GM21723 (cell line): Measurements from ENCODE around the gene MAD1L1.

Source experiments
- ATAC-seq: cut with Tn5 transposase; IDR thresholded peaks from one replicate; pipeline ENCODE4 v1.9.1; 2021; ENCODE audit warnings: mild to moderate bottlenecking, moderate library complexity; ENCODE audit not compliant: unreplicated experiment

The MAD1L1 gene

DNA sequence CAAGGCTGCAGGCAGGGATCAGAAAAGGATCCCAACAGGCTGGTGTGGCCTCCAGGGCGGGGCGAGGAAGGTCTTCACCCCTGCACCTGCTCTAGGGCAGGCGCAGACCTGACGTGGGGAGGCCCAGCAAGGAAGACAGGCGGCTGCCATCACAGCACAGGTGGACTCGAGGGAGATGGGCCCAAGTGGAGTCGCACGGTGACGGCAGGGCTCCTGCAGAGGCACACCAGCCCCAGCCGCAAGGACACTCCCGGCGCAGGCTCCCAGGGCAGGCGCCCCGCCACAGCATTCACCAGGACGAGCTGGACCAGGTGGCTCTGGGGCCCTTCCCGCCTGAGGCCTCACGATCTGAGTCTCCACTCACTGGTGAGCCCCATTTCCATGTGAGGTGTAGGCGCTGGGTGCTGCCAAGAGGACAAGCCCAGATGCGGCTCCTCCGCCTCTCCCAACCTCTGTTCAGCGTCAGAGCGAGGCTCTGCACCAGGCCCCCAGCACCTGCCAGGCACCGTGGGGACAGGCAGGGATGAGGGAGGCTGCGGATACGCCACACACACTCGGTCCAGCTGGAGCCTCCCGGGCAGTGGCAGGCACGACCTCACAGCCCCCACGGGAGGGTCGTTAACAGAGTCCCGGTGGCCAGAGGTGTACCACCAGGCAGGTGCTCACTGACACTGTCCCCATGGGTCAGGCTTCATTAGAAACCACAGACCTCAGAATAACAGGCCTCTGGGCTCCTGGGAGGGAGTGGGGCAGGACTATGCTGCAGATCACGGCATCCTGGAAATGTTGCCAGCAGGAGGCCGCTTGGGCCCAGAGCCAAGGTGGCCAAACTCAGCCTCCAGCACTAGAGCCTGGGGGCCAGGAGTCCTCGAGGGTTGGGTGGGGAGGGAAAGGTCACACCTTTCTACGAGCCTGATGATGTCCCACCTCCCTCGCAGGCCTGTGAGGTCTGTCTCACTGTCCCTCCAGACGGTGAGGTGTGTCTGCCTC, 111.6 kb downstream of the MAD1L1 start:
- ATAC-seq: no peak

DNA sequence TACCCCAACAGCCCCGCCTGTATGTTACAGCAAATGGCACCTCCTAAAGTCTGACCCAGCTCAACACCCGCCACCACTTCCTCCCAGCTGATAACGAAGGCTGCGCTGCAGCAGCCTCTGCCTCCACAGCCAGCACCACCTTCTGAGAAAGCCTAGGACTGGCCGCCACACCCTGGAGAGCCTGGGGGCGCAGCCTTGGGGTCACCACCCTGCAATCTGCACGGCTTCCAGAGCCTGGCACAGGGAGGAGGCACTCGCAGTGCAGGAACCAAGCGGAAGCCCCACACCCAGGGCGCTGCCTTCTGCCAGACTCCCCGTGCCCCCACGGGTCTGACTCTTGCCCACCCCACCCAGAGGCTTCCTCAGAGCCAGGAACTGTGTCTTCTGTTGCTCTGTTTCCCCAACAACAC, 112.5 kb downstream of the MAD1L1 start:
- ATAC-seq: no peak

DNA sequence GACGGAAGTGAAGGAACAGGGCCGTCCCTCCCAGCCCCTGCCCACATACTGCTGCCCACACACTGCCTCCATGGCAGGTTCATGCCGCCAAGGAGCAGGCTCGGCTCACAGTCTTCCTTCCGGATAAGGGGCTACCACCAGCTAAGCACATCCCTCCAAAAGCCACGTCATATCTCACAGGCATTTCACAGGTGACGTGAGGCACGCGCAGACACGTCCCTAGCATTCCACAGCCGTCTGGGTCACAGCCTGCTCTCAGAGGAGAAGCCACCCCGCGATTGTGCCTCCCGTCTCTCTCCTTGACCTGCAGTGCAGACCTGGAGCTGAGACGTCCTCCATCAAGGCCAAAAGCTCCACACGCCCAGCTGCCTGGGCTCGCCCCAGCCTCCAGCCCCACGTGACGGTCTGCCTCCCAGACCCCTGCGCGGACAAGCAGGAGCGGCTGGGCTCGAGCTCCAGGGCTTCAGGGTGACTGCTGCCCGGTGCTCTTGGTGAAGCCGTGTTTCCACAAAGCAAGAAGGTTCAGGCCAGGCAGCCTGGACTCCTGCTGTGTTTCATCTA, 114.0 kb downstream of the MAD1L1 start:
- no peak for ATAC-seq

DNA sequence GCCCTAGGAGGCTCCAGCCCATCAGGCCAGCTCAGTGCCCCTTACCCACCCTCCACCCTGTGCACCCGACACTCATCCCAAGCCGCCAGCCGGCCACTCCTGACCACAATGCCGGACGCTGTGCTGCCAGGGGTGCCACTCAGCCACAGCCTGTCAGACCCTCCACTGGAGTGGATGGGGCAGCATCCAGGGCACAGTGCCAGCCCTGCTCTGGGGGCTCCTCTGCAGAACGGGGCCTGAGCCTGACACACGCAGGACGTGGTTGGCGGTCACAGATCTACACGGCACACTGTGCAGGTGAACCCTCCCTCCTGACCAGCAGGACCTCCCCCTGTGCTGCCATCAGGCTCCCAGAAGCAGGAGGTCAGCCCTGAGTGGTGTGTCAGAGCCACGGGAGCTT, 114.7 kb downstream of the MAD1L1 start:
- ATAC-seq: no peak

DNA sequence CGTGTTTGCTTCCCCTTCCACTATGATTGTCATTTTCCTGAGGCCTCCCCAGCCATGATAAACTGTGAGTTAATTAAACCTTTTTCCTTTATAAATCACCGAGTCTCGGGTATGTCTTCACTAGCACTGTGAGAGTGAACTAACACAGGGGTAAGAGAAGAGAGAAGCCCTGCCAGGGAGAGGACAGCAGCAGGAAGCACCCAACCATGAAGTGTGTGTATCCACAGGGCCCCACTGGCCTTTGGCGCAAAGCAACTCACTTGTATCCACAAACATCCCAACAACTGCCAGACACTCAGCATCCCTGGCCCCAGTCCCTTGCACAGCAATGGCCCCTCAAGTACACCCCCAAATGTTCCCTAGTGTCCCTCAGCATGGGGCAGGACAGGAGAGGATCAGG, 115.1 kb downstream of the MAD1L1 start:
- ATAC-seq: no peak

DNA sequence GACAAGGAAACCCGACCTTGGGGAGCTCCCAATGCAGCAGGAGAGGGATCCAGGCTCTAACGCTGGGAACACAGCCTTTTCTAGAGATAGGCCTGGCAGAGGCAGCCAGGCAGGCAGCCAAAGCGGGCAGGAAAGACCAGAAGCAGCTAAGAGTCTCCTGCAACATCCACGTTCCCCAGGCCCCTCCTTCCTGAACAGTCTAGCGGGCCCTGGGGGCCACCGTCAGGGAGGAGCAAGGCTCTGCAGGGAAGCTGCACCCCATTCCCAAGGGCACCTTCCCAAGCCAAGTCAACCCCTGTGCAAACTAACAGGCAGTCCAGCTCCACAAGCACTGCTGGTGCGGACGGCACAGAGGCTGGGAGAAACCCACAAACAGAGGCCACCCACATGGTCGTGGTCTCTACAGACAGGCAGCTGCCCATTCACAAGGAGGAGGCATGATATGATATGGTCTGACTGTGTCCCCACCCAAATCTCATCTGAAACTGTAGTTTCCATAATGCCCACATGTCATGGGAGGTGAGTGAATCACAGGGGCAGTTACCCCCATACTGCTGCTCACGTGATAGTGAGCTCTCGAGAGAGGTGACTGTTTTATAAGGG, 115.7 kb downstream of the MAD1L1 start:
- ATAC-seq: no peak

DNA sequence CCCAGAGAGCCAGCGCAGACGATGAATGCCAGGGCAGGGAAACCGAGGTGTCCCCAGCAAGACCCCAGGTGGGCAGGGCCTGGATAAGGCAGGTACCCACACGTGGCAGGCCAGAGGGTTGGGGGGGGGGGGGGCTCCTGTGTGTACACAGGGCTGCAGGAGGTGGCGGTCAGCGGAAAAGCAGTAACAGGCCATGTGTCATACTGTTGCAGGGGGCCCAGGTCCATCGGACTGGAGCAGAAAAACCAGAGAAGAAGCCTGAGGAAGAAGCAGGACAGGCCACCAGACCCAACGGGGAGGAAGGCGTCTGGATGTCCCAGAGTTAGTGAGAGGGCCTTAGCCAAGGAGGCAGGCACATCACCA, 116.3 kb downstream of the MAD1L1 start:
- no peak for ATAC-seq

DNA sequence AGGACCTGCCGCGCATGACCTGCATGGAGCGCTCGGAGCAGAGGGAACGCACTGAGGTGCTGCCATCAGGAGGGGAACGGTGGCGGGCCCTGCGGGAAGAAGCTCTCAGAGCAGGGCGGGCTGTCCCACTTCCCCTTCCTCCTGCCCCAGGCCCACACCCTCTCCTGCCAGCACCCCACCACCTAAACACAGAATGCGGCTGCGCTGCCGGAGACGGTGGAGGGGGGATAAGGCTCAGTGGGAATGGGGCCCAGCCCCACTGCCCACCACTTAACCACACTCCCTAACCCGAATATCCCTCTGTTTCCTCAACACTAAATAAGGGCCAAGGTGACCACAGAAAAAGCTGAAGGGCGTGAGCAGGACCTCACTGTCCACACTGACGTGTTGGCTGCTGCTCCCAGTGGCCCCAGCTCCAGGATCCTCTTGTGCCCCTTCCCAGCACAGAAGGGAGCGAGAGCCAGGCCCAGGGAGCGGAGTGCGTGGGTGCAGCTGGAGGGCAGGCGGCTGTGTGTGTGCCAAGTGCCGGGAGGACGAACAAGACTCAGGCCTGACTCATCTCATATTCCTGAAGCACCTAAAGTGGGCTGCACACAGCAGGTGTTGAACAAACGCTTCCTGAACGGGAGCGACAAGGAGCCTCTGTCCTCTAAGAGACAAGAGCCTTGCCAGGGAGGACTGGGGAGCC, 116.8 kb downstream of the MAD1L1 start:
- ATAC-seq: no peak

DNA sequence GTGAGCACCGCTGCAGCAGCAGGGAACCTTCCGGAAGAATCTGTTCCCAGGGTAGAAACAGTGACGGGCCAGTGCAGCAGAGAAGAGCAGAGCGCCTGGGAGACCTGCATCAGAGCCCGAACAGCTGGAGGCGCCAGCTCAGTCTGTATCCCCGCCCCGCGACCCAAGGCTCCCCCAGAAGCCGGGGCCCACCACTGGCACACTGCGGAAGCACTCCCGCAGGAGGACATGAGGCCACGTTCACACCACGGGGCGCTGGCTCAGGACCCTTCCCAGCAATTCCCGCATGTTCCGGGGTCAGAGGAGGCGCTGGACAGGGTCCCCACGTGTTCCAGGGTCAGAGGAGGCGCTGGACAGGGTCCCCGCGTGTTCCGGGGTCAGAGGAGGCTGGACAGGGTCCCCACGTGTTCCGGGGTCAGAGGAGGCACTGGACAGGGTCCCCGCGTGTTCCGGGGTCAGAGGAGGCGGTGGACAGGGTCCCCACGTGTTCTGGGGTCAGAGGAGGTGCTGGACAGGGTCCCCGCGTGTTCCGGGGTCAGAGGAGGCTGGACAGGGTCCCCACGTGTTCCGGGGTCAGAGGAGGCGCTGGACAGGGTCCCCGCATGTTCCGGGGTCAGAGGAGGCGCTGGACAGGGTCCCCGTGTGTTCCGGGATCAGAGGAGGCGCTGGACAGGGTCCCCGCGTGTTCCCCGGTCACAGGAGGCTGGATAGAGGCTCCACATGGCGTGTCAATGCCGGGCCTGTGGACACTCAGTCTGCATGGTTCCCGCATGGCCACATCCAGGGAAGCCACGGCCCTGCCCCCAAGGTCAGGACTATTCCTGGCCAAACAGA, 117.6 kb downstream of the MAD1L1 start:
- no peak for ATAC-seq

DNA sequence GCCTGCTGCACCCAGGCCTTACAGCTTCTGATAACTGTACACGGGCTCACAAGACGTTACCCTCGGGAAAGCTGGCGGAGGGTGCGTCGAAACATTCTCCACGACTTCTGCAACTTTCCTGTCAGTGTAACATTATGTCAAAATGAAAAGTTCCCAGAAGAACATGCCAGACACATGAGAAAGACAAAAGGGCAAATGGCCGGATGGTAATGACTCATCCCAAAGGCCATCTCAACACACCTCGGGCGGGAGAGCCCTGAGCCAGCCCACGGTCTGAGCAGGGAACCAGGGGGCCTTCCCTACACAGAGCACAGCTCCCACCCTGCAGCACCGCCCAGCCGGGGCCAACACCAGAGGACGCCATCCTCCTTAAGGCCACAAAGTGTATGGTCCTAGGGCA, 118.7 kb downstream of the MAD1L1 start:
- ATAC-seq: no peak

DNA sequence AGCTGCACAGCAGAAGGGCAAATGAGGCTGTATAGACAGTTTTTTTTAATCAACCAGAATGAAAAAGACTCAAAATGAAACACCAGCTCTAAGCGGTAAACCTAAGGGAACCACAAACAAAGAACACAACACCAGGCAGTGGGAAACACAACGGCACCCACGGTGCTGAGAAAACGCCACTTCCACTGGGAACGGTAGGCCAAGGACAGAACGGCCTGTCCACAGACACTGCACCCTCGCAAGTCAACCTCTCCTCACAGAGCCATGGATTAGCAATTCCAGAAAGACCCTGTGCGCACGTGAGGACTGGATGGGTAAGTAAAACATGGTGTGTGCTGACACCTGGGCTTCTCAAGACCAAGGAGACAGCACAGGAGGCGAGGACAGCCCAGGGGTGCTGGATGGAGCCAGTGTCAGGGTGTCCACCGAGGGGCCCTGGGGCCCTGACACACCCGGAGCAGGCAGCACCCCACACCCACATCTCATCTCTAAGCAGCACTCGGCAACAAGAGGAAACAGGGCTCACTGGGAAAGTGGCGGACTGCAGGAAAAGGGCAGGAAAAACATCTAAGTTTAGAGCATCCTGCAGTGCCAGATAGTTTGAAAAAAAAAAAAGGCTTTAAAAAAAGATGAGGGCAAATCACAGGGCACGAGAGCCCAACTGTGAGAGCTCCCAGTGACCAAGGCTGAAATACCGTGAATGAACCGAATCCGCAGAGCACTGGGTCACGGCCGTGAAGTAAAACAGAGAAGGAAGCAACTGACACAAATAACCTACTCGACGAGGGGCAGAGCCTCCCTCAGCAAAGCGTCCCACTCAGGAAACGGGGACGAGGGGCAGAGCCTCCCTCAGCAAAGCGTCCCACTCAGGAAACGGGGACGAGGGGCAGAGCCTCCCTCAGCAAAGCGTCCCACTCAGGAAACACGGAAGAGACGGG, 120.2 kb downstream of the MAD1L1 start:
- ATAC-seq: no peak

DNA sequence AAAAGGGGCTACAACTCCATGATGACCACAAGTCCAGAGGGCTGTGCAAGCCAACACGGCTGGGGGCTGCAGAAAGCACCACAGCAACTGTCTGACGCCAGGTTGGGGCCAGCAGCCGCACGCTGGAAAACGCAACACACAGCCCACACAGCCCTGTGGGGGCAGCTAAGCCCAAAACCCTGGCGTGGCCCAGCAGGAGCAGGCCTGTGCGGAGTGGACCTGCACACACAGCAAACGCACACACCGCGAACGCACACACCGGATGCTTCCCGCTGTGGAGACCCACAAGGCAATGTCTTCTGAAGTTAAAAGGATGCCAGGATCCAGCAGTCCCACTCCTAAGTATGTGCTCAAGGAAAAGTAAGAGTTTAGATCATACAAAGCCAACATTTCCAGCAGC, 121.2 kb downstream of the MAD1L1 start:
- ATAC-seq: no peak

DNA sequence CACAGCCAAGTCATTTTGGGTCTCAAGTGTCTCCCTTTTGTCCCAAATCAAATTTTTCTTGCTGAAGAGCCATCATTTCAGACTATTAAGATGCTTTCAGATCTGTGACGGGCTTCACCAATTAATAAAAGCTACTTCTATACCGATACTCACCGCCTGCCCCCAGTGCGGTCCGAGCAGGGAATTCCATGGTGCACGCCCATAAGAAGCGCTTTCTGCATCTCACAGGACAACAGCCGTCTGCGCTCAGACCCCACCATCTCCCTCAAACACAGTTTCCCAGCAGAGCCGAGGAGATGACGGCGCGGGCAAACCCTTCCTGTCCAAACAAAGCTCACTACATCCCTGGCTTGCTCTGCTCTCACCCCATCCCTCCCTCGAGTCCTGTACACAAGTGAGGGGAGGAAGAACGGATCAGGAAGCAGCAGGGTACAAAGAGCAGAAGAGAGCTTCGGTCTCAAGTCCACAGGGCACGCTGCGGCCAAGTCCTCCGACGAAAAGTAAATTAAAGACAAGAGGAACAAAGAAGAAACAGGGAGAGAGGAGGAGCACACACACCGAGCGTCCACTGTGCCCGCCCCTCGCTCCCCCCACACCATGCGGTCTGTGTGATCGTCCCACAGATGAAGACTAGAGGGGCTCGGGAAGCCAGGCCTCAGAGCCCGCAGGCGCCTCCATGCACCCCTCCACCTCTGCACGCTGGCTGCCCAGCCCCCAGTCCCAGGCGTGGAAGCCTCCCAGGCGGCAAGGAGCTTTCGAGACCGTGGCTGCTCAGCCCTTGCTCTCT, 121.9 kb downstream of the MAD1L1 start:
- no peak for ATAC-seq

DNA sequence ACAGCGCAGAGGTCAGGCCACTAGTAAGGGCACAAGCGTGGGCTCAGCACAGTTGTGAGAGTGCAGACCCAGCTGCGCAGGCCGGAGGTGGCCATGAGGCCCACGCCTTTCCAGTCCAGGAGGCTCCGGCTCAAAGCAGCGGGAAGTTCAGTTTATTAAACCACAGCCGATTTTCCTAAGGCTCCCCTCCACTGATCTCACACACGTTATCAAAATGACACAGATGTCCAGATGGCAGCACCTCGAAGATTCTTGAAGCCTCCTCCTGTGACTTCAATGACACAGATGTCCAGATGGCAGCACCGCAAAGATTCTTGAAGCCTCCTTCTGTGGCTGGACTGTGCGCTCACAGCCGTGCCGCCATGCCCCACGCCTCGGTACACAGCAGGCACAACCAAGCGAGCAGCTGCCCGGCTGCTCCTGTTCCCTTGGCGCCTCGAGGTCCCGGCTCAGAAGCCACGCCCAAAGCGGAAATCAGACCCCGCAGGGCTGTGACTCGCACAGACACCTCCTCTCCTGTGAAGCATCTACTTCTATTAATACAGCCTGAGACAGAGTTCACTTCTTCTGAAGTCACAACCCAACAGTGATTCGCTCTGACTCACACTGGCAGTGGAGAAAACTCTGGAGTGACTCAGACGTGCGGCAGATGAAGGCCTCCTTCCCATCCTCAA, 122.7 kb downstream of the MAD1L1 start:
- no peak for ATAC-seq

DNA sequence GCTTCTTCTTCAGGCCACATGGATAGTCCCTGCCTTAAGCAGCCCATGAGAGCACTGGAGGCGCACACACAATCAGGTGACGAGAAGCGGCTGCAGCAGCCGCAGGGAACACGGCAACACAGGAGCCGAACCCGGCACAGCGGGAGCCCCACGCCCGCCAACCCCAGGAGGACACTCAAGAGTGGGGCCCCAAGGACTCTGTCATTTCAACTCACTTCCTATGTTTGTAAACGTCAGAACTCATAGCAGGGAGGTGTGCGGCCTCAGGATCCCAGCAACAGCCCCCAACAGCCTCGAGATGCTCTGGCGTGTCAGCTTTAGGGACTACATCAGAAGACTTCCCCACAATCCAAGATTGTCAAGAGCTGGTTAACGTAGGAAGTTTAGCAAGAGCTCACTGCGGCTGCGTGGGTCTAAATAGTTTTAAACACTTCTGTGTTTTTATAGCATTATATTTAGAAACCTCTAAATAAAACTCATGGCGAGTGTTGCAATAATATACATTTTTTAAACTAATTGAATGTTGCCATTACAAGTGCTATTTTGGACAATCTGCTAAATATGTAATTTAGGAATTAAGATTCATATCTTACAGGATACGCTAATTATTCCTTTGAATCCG, 123.4 kb downstream of the MAD1L1 start:
- ATAC-seq: no peak

DNA sequence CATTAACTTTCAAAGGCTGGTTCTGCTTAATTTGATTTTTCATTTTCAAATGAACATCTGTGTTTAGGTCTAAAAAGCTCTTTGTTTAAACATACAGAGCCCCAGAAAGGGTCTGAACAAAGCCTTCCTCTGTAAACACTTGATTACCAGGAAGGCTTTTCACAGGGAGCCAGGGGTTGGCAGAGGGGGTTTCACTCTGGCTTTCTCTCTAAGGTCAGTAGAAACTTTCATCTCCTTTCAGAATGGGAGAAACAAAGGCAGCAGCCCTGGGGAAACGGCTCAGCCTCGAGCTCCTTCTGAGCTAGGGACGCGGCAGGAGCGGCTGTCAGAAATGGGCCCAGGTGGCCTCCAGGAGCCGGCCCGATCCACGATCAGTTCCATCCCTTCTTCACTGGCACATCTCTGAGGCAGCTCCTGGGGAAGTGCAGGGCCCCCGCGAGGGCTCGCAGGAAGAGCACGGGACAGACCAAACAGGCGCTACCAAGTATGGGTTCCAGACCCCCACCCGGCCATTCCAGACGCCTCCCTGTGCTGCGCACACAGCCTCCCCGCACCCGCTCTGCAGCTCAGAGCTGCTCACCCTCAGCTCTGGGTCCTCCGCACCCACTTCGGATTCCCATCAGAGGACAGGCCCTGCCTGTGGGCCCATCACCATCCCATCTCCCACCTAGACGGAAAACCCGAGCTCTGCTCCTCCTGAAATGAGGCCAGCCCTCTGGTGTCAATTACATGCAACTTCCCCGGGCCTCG, 124.1 kb downstream of the MAD1L1 start:
- no peak for ATAC-seq

DNA sequence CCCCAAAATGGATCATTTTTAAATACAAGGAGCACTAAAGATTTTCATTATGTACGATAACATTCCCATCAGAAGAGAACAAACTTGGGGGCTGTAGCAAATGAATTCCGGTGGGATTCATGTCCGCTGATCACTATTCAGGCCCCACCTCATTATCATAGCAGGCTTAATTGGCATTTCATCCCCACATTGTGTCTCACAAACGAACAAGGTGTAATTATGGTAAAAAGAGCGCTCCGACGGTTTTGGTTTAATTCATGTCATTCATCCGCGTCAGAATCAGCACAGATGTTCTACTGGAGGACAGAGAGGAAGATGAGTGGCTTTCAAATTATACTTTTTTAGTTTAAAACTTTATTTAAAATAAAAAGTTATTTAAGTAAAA, 124.7 kb downstream of the MAD1L1 start:
- no peak for ATAC-seq
